Subcutaneous abdominal adipose tissue (tissue), 5 donors: ENCODE data around the gene ACTL8.

Experiments used
- H3K27ac ChIP-seq: one replicate; pipeline ENCODE4 v1.7.0; 2013; ENCODE audit warnings: low read depth, mild to moderate bottlenecking, inconsistent platforms, low read length, moderate library complexity
- H3K27me3 ChIP-seq, 5 donors: one replicate each; pipeline ENCODE4 v1.7.0; 2013; ENCODE audit warnings: low read length in 5 of 5, inconsistent platforms in 1 of 5; ENCODE audit not compliant: control insufficient read depth in 5 of 5, insufficient read depth in 4 of 5
- H3K36me3 ChIP-seq, 5 donors: one replicate each; pipeline ENCODE4 v1.7.0; 2013; ENCODE audit warnings: low read length in 5 of 5; ENCODE audit not compliant: control insufficient read depth in 5 of 5, insufficient read depth in 5 of 5
- H3K4me1 ChIP-seq, 5 donors: one replicate each; pipeline ENCODE4 v1.7.0; 2013; ENCODE audit warnings: low read length in 5 of 5, mild to moderate bottlenecking in 3 of 5, moderate library complexity in 1 of 5; ENCODE audit not compliant: control insufficient read depth in 5 of 5, insufficient read depth in 5 of 5
- H3K4me3 ChIP-seq, 5 donors: one replicate each; pipeline ENCODE4 v1.7.0; 2013; ENCODE audit warnings: low read length in 5 of 5, low read depth in 1 of 5
- H3K9ac ChIP-seq, 5 donors: one replicate each; pipeline ENCODE4 v1.7.0; 2013; ENCODE audit warnings: low read length in 5 of 5, mild to moderate bottlenecking in 4 of 5, moderate library complexity in 3 of 5
- H3K9me3 ChIP-seq, 5 donors: one replicate each; pipeline ENCODE4 v1.7.0; 2013; ENCODE audit warnings: low read length in 5 of 5; ENCODE audit not compliant: control insufficient read depth in 5 of 5
- donor health status: healthy.
- donor health status: healthy.
- donor health status: healthy.
- donor health status: healthy.
- donor health status: healthy.

ACTL8 gene

GRCh38 chr1:17795836-17796645 lies 40.9 kb downstream of the ACTL8 start:
- H3K9me3 ChIP-seq, result peaks cover 0 to 4% (median 0%) of the 10 kb centered on the region in 5 donors
- H3K27me3 ChIP-seq, result peaks cover 5 to 45% (median 33%) of the 10 kb centered on the region in 5 donors
- no peak overlapping the region for H3K27ac ChIP-seq
- H3K4me3 ChIP-seq, result no peak overlapping the region
- no peaks in the 10 kb centered on the region for H3K36me3 ChIP-seq
- no peaks in the 10 kb centered on the region for H3K4me1 ChIP-seq
- no peak overlapping the region for H3K9ac ChIP-seq

- no peak overlapping the region for H3K4me3 ChIP-seq
- peaks cover 0 to 4% (median 0%) of the 10 kb centered on the region in 5 donors for H3K9me3 ChIP-seq
- H3K27ac ChIP-seq, result no peak overlapping the region
- no peaks in the 10 kb centered on the region for H3K36me3 ChIP-seq
- no peaks in the 10 kb centered on the region for H3K4me1 ChIP-seq
- peaks cover 5 to 45% (median 34%) of the 10 kb centered on the region in 5 donors for H3K27me3 ChIP-seq
- no peak overlapping the region for H3K9ac ChIP-seq
Measured at GRCh38 chr1:17797478-17797877, 42.3 kb downstream of the ACTL8 start.

- Histone ChIP-seq H3K27ac (no peak overlapping the region), H3K9me3 (peaks cover 0 to 4% (median 0%) of the 10 kb centered on the region in 5 donors), H3K4me1 (no peaks in the 10 kb centered on the region), H3K27me3 (peaks cover 5 to 43% (median 30%) of the 10 kb centered on the region in 5 donors), H3K9ac (no peak overlapping the region), H3K36me3 (no peaks in the 10 kb centered on the region), H3K4me3 (no peak overlapping the region)
Measured at GRCh38 chr1:17798011-17798410, 42.9 kb downstream of the ACTL8 start.

- no peak overlapping the region for H3K9ac ChIP-seq
- H3K9me3 ChIP-seq, result peaks cover 0 to 4% (median 0%) of the 10 kb centered on the region in 5 donors
- H3K4me3 ChIP-seq, result no peak overlapping the region
- H3K27ac ChIP-seq, result no peak overlapping the region
- no peaks in the 10 kb centered on the region for H3K36me3 ChIP-seq
- H3K4me1 ChIP-seq, result no peaks in the 10 kb centered on the region
- peaks cover 5 to 36% (median 26%) of the 10 kb centered on the region in 5 donors for H3K27me3 ChIP-seq
Measured at GRCh38 chr1:17798799-17799382, 43.8 kb downstream of the ACTL8 start.

- H3K4me3 ChIP-seq, result no peak overlapping the region
- H3K4me1 ChIP-seq, result no peaks in the 10 kb centered on the region
Measured at GRCh38 chr1:17799642-17800041, 44.5 kb downstream of the ACTL8 start.

GRCh38 chr1:17802164-17802563 lies 47.0 kb downstream of the ACTL8 start:
- Histone ChIP-seq H3K9ac (no peak overlapping the region), H3K36me3 (no peaks in the 10 kb centered on the region), H3K27ac (no peak overlapping the region), H3K9me3 (no peaks in the 10 kb centered on the region), H3K4me1 (no peaks in the 10 kb centered on the region), H3K27me3 (peaks cover 6 to 38% (median 15%) of the 10 kb centered on the region in 5 donors), H3K4me3 (no peak overlapping the region)

More at GRCh38 chr1:17799642-17800041, 44.5 kb downstream of the ACTL8 start:
- Histone ChIP-seq H3K27me3 (peaks cover 11 to 38% (median 21%) of the 10 kb centered on the region in 5 donors), H3K9me3 (no peaks in the 10 kb centered on the region), H3K9ac (no peak overlapping the region), H3K27ac (no peak overlapping the region), H3K36me3 (no peaks in the 10 kb centered on the region)

GRCh38 chr1:17802945-17803344 lies 47.8 kb downstream of the ACTL8 start:
- H3K4me1 ChIP-seq, result no peaks in the 10 kb centered on the region
- no peak overlapping the region for H3K27ac ChIP-seq
- no peaks in the 10 kb centered on the region for H3K9me3 ChIP-seq
- no peak overlapping the region for H3K9ac ChIP-seq
- no peaks in the 10 kb centered on the region for H3K36me3 ChIP-seq
- peaks cover 6 to 31% (median 9%) of the 10 kb centered on the region in 5 donors for H3K27me3 ChIP-seq
- no peak overlapping the region for H3K4me3 ChIP-seq

- no peak overlapping the region for H3K9ac ChIP-seq
- peaks cover 4 to 27% (median 6%) of the 10 kb centered on the region in 5 donors for H3K27me3 ChIP-seq
- H3K4me3 ChIP-seq, result no peak overlapping the region
- no peaks in the 10 kb centered on the region for H3K4me1 ChIP-seq
- H3K9me3 ChIP-seq, result no peaks in the 10 kb centered on the region
- H3K36me3 ChIP-seq, result no peaks in the 10 kb centered on the region
- H3K27ac ChIP-seq, result no peak overlapping the region
Measured at GRCh38 chr1:17805869-17806684, 50.9 kb downstream of the ACTL8 start.

GRCh38 chr1:17808816-17809215 lies 53.7 kb downstream of the ACTL8 start:
- Histone ChIP-seq H3K27me3 (peaks cover 4 to 18% (median 6%) of the 10 kb centered on the region in 5 donors), H3K4me3 (no peak overlapping the region), H3K9ac (no peak overlapping the region), H3K9me3 (no peaks in the 10 kb centered on the region), H3K4me1 (no peaks in the 10 kb centered on the region), H3K36me3 (no peaks in the 10 kb centered on the region), H3K27ac (no peak overlapping the region)
